Measurements from ENCODE around the gene MOAP1. TPM values are rescaled to one million over a fixed set of nuclear protein-coding genes. Genes with fewer than 3 reads are reported as not detected.

MOAP1 gene
- polyA plus RNA-seq, 1 donor from 2014 or later = 224 TPM

DNA sequence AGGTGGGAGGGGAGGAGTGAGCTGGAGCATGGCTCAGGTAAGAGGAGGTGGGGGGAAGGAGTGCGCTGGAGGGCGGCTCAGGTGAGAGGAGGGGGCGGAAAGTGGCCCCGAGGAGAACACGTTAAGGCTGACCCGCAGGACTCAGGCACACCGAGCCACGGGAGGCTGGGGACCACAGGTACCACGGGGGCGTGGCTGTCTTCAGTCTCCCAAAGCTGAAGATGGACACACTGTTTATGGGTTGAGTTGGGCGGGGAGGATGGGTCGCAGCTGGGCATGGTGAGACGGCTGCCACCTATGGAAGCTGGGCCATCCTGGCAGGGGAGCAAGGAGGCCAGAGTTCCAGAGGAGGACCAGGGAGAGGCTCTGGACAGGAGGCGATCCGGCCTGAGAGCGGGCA lies 45.8 kb upstream of the MOAP1 start:
- Histone ChIP-seq H3K9me2 (ENCODE audit: insufficient read depth, low read length) (no peaks in the 10 kb centered on the region), H3K9ac (ENCODE audit: low read length) (no peak overlapping the region), H3K4me2 (ENCODE audit: low read length) (no peak overlapping the region), H2AFZ (ENCODE audit: low read depth, low read length) (no peak overlapping the region), H4K20me1 (ENCODE audit: insufficient read depth) (no peaks in the 10 kb centered on the region), H3K79me2 (replicated peaks; ENCODE audit: insufficient read depth, low read length) (no peaks in the 10 kb centered on the region), H3K9me3 (ENCODE audit: low read length) (no peaks in the 10 kb centered on the region), H3K36me3 (ENCODE audit: insufficient read depth, low read length) (no peaks in the 10 kb centered on the region), H3K27ac (ENCODE audit: low read length) (no peak overlapping the region), H3K4me3 (ENCODE audit: low read length) (no peak overlapping the region), H3K27me3 (ENCODE audit: insufficient read depth, low read depth, low read length) (no peaks in the 10 kb centered on the region), H3F3A (ENCODE audit: insufficient read depth, low read length, poor library complexity, severe bottlenecking) (no peaks in the 10 kb centered on the region)
- TF ChIP-seq, protein P1, sequence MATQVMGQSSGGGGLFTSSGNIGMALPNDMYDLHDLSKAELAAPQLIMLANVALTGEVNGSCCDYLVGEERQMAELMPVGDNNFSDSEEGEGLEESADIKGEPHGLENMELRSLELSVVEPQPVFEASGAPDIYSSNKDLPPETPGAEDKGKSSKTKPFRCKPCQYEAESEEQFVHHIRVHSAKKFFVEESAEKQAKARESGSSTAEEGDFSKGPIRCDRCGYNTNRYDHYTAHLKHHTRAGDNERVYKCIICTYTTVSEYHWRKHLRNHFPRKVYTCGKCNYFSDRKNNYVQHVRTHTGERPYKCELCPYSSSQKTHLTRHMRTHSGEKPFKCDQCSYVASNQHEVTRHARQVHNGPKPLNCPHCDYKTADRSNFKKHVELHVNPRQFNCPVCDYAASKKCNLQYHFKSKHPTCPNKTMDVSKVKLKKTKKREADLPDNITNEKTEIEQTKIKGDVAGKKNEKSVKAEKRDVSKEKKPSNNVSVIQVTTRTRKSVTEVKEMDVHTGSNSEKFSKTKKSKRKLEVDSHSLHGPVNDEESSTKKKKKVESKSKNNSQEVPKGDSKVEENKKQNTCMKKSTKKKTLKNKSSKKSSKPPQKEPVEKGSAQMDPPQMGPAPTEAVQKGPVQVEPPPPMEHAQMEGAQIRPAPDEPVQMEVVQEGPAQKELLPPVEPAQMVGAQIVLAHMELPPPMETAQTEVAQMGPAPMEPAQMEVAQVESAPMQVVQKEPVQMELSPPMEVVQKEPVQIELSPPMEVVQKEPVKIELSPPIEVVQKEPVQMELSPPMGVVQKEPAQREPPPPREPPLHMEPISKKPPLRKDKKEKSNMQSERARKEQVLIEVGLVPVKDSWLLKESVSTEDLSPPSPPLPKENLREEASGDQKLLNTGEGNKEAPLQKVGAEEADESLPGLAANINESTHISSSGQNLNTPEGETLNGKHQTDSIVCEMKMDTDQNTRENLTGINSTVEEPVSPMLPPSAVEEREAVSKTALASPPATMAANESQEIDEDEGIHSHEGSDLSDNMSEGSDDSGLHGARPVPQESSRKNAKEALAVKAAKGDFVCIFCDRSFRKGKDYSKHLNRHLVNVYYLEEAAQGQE (IDR thresholded peaks at IDR 0.05; ENCODE audit: borderline replicate concordance) = no peak
- TF ChIP-seq TAF1 (IDR thresholded peaks at IDR 0.05; ENCODE audit: low read depth) = no peak
- TF ChIP-seq RAD21 (conservative IDR thresholded peaks at IDR 0.05) = no peak
- TF ChIP-seq, protein P2, sequence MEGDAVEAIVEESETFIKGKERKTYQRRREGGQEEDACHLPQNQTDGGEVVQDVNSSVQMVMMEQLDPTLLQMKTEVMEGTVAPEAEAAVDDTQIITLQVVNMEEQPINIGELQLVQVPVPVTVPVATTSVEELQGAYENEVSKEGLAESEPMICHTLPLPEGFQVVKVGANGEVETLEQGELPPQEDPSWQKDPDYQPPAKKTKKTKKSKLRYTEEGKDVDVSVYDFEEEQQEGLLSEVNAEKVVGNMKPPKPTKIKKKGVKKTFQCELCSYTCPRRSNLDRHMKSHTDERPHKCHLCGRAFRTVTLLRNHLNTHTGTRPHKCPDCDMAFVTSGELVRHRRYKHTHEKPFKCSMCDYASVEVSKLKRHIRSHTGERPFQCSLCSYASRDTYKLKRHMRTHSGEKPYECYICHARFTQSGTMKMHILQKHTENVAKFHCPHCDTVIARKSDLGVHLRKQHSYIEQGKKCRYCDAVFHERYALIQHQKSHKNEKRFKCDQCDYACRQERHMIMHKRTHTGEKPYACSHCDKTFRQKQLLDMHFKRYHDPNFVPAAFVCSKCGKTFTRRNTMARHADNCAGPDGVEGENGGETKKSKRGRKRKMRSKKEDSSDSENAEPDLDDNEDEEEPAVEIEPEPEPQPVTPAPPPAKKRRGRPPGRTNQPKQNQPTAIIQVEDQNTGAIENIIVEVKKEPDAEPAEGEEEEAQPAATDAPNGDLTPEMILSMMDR (IDR thresholded peaks at IDR 0.05; ENCODE audit: poor library complexity, severe bottlenecking) = no peak
- no peak for TF ChIP-seq SMC3 (conservative IDR thresholded peaks at IDR 0.05; ENCODE audit: poor library complexity)
- TF ChIP-seq MXI1 (conservative IDR thresholded peaks at IDR 0.05; ENCODE audit: poor library complexity, severe bottlenecking) = no peak

DNA sequence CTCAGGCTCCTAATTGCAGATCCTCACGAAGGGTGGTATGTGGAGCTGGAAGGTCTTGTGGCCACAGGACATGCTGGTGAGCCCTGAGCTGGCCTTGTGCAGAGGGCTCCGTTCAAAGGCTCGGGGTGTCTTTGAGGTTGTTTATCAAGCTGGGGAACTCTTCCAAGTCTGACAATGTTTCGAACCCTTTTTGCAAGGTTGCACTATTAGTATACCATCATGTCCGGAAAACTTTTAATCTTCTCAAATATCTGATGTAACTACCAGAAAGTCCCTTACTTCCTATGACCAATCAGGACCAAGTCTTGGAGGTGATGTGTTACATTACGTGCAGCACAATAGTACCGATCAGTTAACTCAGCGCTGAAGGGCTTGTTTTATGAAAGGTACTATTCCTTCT lies 43.9 kb upstream of the MOAP1 start:
- H3K4me2 ChIP-seq (ENCODE audit: low read length) = no peak overlapping the region
- TF ChIP-seq POLR2AphosphoS5 (IDR thresholded peaks at IDR 0.05) (no peak), SMC3 (conservative IDR thresholded peaks at IDR 0.05; ENCODE audit: poor library complexity) (no peak), EP300 (conservative IDR thresholded peaks at IDR 0.05; ENCODE audit: poor library complexity, severe bottlenecking) (no peak), MXI1 (conservative IDR thresholded peaks at IDR 0.05; ENCODE audit: poor library complexity, severe bottlenecking) (no peak), RAD21 (conservative IDR thresholded peaks at IDR 0.05) (no peak), EZH2 (IDR thresholded peaks at IDR 0.05; ENCODE audit: borderline replicate concordance, insufficient read depth, low read length, poor library complexity, severe bottlenecking) (no peak), TAF1 (IDR thresholded peaks at IDR 0.05; ENCODE audit: low read depth) (no peak)
- TF ChIP-seq, protein P1 (IDR thresholded peaks at IDR 0.05; ENCODE audit: borderline replicate concordance) = no peak
- TF ChIP-seq, protein P2 (IDR thresholded peaks at IDR 0.05; ENCODE audit: poor library complexity, severe bottlenecking) = no peak
- no peak overlapping the region for H2AFZ ChIP-seq (ENCODE audit: low read depth, low read length)
- H3F3A ChIP-seq (ENCODE audit: insufficient read depth, low read length, poor library complexity, severe bottlenecking) = no peaks in the 10 kb centered on the region
- H4K20me1 ChIP-seq (ENCODE audit: insufficient read depth) = no peaks in the 10 kb centered on the region
- no peaks in the 10 kb centered on the region for H3K36me3 ChIP-seq (ENCODE audit: insufficient read depth, low read length)
- no peak overlapping the region for H3K4me3 ChIP-seq (ENCODE audit: low read length)
- H3K9me3 ChIP-seq (ENCODE audit: low read length) = no peaks in the 10 kb centered on the region
- H3K27ac ChIP-seq (ENCODE audit: low read length) = no peak overlapping the region
- H3K9me2 ChIP-seq (ENCODE audit: insufficient read depth, low read length) = no peaks in the 10 kb centered on the region
- no peak overlapping the region for H3K9ac ChIP-seq (ENCODE audit: low read length)
- no peaks in the 10 kb centered on the region for H3K27me3 ChIP-seq (ENCODE audit: insufficient read depth, low read depth, low read length)
- H3K79me2 ChIP-seq (replicated peaks; ENCODE audit: insufficient read depth, low read length) = no peaks in the 10 kb centered on the region
